ENCODE measurements around the gene STPG2.

The STPG2 gene

DNA sequence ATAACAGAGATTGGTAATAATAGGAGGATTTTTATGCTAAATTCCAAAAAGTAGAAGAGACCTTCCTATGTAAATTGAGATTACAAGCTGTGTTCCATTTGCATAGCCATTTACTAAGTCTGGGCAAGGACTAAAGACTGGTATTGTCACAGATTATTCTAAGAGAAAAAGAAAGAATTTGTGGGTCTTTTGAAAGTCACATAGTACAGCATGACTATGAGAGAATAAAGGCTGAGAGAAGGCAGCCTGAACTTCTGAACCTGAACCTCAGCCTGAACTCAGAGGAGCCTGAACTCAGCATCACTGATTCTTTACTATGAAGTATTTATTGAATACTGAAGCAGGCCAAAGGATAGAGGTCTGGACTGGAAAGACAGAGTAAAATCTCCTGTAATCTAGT, 297.5 kb downstream of the STPG2 start:
- no peak overlapping the region for H3K27ac ChIP-seq (ENCODE audit: low read depth, low read length, poor library complexity, severe bottlenecking)

GRCh38 chr4:97841512-97841911, 301.8 kb downstream of the STPG2 start:
- no peaks in the 10 kb centered on the region for H4K20me1 ChIP-seq (ENCODE audit: insufficient read depth, low read length)
- H3K4me3 ChIP-seq (ENCODE audit: low read depth, low read length, poor library complexity, severe bottlenecking): no peak overlapping the region
- no peaks in the 10 kb centered on the region for H3K36me3 ChIP-seq (ENCODE audit: insufficient read depth, low read length)
- no peak overlapping the region for H3K9ac ChIP-seq (ENCODE audit: low read length)
- no peaks in the 10 kb centered on the region for H3K79me2 ChIP-seq (ENCODE audit: insufficient read depth, low read length)
- no peaks in the 10 kb centered on the region for H3K27me3 ChIP-seq (ENCODE audit: insufficient read depth, low read length)
- TF ChIP-seq CTCF (IDR thresholded peaks at IDR 0.05; ENCODE audit: low read length) (no peak), EZH2 (IDR thresholded peaks at IDR 0.05; ENCODE audit: borderline replicate concordance, low read length) (no peak)
- H3F3A ChIP-seq (ENCODE audit: insufficient read depth, low read length): no peaks in the 10 kb centered on the region
- H2AFZ ChIP-seq (ENCODE audit: low read length): no peak overlapping the region
- no peaks in the 10 kb centered on the region for H3K9me2 ChIP-seq (ENCODE audit: low read depth, low read length)
- no peaks in the 10 kb centered on the region for H3K4me1 ChIP-seq (ENCODE audit: insufficient read depth, low read length, severe bottlenecking)
- H3K4me2 ChIP-seq (ENCODE audit: low read length): no peak overlapping the region
- no peak overlapping the region for H3K27ac ChIP-seq (ENCODE audit: low read depth, low read length, poor library complexity, severe bottlenecking)
- H3K9me3 ChIP-seq (ENCODE audit: low read length): no peaks in the 10 kb centered on the region

More for the DNA sequence above, 297.5 kb downstream of the STPG2 start:
- Histone ChIP-seq H3K4me1 (ENCODE audit: insufficient read depth, low read length, severe bottlenecking) (no peaks in the 10 kb centered on the region), H3K9ac (ENCODE audit: low read length) (no peak overlapping the region), H3K79me2 (ENCODE audit: insufficient read depth, low read length) (no peaks in the 10 kb centered on the region), H3F3A (ENCODE audit: insufficient read depth, low read length) (no peaks in the 10 kb centered on the region), H3K4me2 (ENCODE audit: low read length) (no peak overlapping the region), H2AFZ (ENCODE audit: low read length) (no peak overlapping the region), H4K20me1 (ENCODE audit: insufficient read depth, low read length) (no peaks in the 10 kb centered on the region), H3K9me3 (ENCODE audit: low read length) (no peaks in the 10 kb centered on the region), H3K36me3 (ENCODE audit: insufficient read depth, low read length) (no peaks in the 10 kb centered on the region), H3K9me2 (ENCODE audit: low read depth, low read length) (no peaks in the 10 kb centered on the region), H3K27me3 (ENCODE audit: insufficient read depth, low read length) (no peaks in the 10 kb centered on the region), H3K4me3 (ENCODE audit: low read depth, low read length, poor library complexity, severe bottlenecking) (no peak overlapping the region)
- TF ChIP-seq EZH2 (IDR thresholded peaks at IDR 0.05; ENCODE audit: borderline replicate concordance, low read length) (no peak), CTCF (IDR thresholded peaks at IDR 0.05; ENCODE audit: low read length) (no peak)

DNA sequence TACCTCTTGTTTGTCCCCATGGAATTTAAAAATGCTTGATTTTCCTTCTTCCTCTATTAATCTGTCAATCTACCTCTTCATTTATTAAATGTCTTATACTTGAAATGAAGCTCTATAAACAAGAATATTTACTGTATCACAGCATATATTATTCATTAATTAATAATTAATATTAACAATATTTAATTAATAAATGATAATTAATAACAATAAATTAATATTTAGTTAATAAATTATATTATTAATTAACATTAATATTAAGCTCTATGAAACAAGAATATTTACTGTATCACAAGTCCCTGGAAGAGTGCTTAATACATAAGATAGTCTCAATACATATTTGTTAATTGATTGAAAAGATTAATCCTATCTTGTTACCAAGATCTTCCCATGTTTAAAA, 306.6 kb downstream of the STPG2 start:
- no peaks in the 10 kb centered on the region for H3K79me2 ChIP-seq (ENCODE audit: insufficient read depth, low read length)
- H3F3A ChIP-seq (ENCODE audit: insufficient read depth, low read length): no peaks in the 10 kb centered on the region
- no peaks in the 10 kb centered on the region for H3K9me2 ChIP-seq (ENCODE audit: low read depth, low read length)

More for the DNA sequence above, 306.6 kb downstream of the STPG2 start:
- no peaks in the 10 kb centered on the region for H3K4me1 ChIP-seq (ENCODE audit: insufficient read depth, low read length, severe bottlenecking)
- no peaks in the 10 kb centered on the region for H3K27me3 ChIP-seq (ENCODE audit: insufficient read depth, low read length)
- TF ChIP-seq CTCF (IDR thresholded peaks at IDR 0.05; ENCODE audit: low read length) (no peak), EZH2 (IDR thresholded peaks at IDR 0.05; ENCODE audit: borderline replicate concordance, low read length) (no peak)
- no peak overlapping the region for H2AFZ ChIP-seq (ENCODE audit: low read length)
- H4K20me1 ChIP-seq (ENCODE audit: insufficient read depth, low read length): no peaks in the 10 kb centered on the region
- H3K4me3 ChIP-seq (ENCODE audit: low read depth, low read length, poor library complexity, severe bottlenecking): no peak overlapping the region
- H3K4me2 ChIP-seq (ENCODE audit: low read length): no peak overlapping the region
- no peaks in the 10 kb centered on the region for H3K36me3 ChIP-seq (ENCODE audit: insufficient read depth, low read length)
- no peaks in the 10 kb centered on the region for H3K9me3 ChIP-seq (ENCODE audit: low read length)
- H3K9ac ChIP-seq (ENCODE audit: low read length): no peak overlapping the region
- no peak overlapping the region for H3K27ac ChIP-seq (ENCODE audit: low read depth, low read length, poor library complexity, severe bottlenecking)
